ENCODE data around the gene HECTD1.
"Not testable (repeated sequence)": the region's sequence is repeated elsewhere in the genome, so short reads cannot be mapped to it uniquely, and the experiment has no call there.

Gene HECTD1

GRCh38 chr14:31228533-31228932 is 20.9 kb upstream of the HECTD1 start:
- no peak for DNase-seq (ENCODE audit: low read depth in 2 of 2)

GRCh38 chr14:31224808-31225207 is 17.2 kb upstream of the HECTD1 start:
- no peak for DNase-seq (ENCODE audit: low read depth in 2 of 2)

GRCh38 chr14:31223331-31223730 is 15.7 kb upstream of the HECTD1 start:
- no peak for DNase-seq (ENCODE audit: low read depth in 2 of 2)

GRCh38 chr14:31222834-31223233 is 15.2 kb upstream of the HECTD1 start:
- no peak for DNase-seq (ENCODE audit: low read depth in 2 of 2)

- DNase-seq (ENCODE audit: low read depth in 2 of 2) = no peak
Observed at GRCh38 chr14:31221266-31221665, 13.7 kb upstream of the HECTD1 start.

GRCh38 chr14:31219169-31219568 is 11.6 kb upstream of the HECTD1 start:
- DNase-seq (ENCODE audit: low read depth in 2 of 2) = no peak

GRCh38 chr14:31216359-31216758 is 8.8 kb upstream of the HECTD1 start:
- no peak for DNase-seq (ENCODE audit: low read depth in 2 of 2)

- DNase-seq (ENCODE audit: low read depth in 2 of 2) = no peak
Observed at GRCh38 chr14:31212893-31213292, 5.3 kb upstream of the HECTD1 start.

- DNase-seq (ENCODE audit: low read depth in 2 of 2) = no peak
Observed at GRCh38 chr14:31209605-31210004, 2.0 kb upstream of the HECTD1 start.

- DNase-seq (ENCODE audit: low read depth in 2 of 2) = peak in 1 of 2 donors; percentile 5
Observed at GRCh38 chr14:31208546-31209424, 1.2 kb upstream of the HECTD1 start.

GRCh38 chr14:31207287-31207754 is 272 bp downstream of the HECTD1 start:
- DNase-seq (ENCODE audit: low read depth in 2 of 2) = no peak

- peak; percentile 12 to 31 for DNase-seq (ENCODE audit: low read depth in 2 of 2)
Observed at GRCh38 chr14:31206536-31207286, 882 bp downstream of the HECTD1 start.

GRCh38 chr14:31205681-31206535 is 1.7 kb downstream of the HECTD1 start:
- no peak for DNase-seq (ENCODE audit: low read depth in 2 of 2)

- no peak for DNase-seq (ENCODE audit: low read depth in 2 of 2)
Observed at GRCh38 chr14:31204593-31205534, 2.7 kb downstream of the HECTD1 start.

- not testable (repeated sequence) for DNase-seq (ENCODE audit: low read depth in 2 of 2)
Observed at GRCh38 chr14:31203899-31204592, 3.5 kb downstream of the HECTD1 start.

- DNase-seq (ENCODE audit: low read depth in 2 of 2) = no peak
Observed at GRCh38 chr14:31203414-31203742, 4.2 kb downstream of the HECTD1 start.

GRCh38 chr14:31201111-31201510 is 6.5 kb downstream of the HECTD1 start:
- DNase-seq (ENCODE audit: low read depth in 2 of 2) = no peak

- DNase-seq (ENCODE audit: low read depth in 2 of 2) = no peak
Observed at GRCh38 chr14:31200702-31200990, 6.9 kb downstream of the HECTD1 start.

- no peak for DNase-seq (ENCODE audit: low read depth in 2 of 2)
Observed at GRCh38 chr14:31197671-31198070, 9.9 kb downstream of the HECTD1 start.

- no peak for DNase-seq (ENCODE audit: low read depth in 2 of 2)
Observed at GRCh38 chr14:31196839-31197492, 10.6 kb downstream of the HECTD1 start.

All from stimulated activated CD8-positive, alpha-beta memory T cell treated with anti-CD3 and anti-CD28 coated beads, Interleukin-15, amount 100 ng/mL, for 4 hours (primary cell).